Measurements from ENCODE around the gene TMEM53. TPM values are rescaled to one million over a fixed set of nuclear protein-coding genes. Genes with fewer than 3 reads are reported as not detected.

The TMEM53 gene
- total and polyA plus RNA-seq, 2 experiments from 2014 or later: 15.2 to 43.0 TPM

- Histone ChIP-seq H3K4me1 (ENCODE audit: low read depth) (no peaks in the 10 kb centered on the region), H3K27me3 (no peaks in the 10 kb centered on the region)
- TF ChIP-seq CTCF (IDR thresholded peaks at IDR 0.05; ENCODE audit: low read depth, low read length): no peak
Measured at GRCh38 chr1:44696101-44696500, 21.8 kb upstream of the TMEM53 start.

GRCh38 chr1:44695671-44696070 lies 21.4 kb upstream of the TMEM53 start:
- Histone ChIP-seq H3K27me3 (no peaks in the 10 kb centered on the region), H3K4me3 (no peak overlapping the region), H3K27ac (no peak overlapping the region), H3K9me3 (ENCODE audit: low read depth) (no peaks in the 10 kb centered on the region), H3K4me1 (ENCODE audit: low read depth) (no peaks in the 10 kb centered on the region), H3K36me3 (no peaks in the 10 kb centered on the region)
- DNase-seq (ENCODE audit: low read depth in 1 of 2, low spot score in 1 of 2): no peak
- no peak for TF ChIP-seq CTCF (IDR thresholded peaks at IDR 0.05; ENCODE audit: low read depth, low read length)

More at GRCh38 chr1:44696101-44696500, 21.8 kb upstream of the TMEM53 start:
- H3K9me3 ChIP-seq (ENCODE audit: low read depth): no peaks in the 10 kb centered on the region
- H3K4me3 ChIP-seq: no peak overlapping the region
- H3K27ac ChIP-seq: no peak overlapping the region
- H3K36me3 ChIP-seq: no peaks in the 10 kb centered on the region
- DNase-seq (ENCODE audit: low read depth in 1 of 2, low spot score in 1 of 2): no peak

GRCh38 chr1:44694863-44695478 lies 20.7 kb upstream of the TMEM53 start:
- H3K27me3 ChIP-seq: no peaks in the 10 kb centered on the region
- H3K9me3 ChIP-seq (ENCODE audit: low read depth): no peaks in the 10 kb centered on the region
- no peaks in the 10 kb centered on the region for H3K36me3 ChIP-seq
- H3K27ac ChIP-seq: no peak overlapping the region
- no peaks in the 10 kb centered on the region for H3K4me1 ChIP-seq (ENCODE audit: low read depth)
- no peak for DNase-seq (ENCODE audit: low read depth in 1 of 2, low spot score in 1 of 2)
- TF ChIP-seq CTCF (IDR thresholded peaks at IDR 0.05; ENCODE audit: low read depth, low read length): no peak
- no peak overlapping the region for H3K4me3 ChIP-seq

GRCh38 chr1:44693900-44694299 lies 19.6 kb upstream of the TMEM53 start:
- no peaks in the 10 kb centered on the region for H3K27me3 ChIP-seq
- no peak for TF ChIP-seq CTCF (IDR thresholded peaks at IDR 0.05; ENCODE audit: low read depth, low read length)
- no peak overlapping the region for H3K27ac ChIP-seq
- no peaks in the 10 kb centered on the region for H3K36me3 ChIP-seq
- peaks cover 6% of the 10 kb centered on the region for H3K4me1 ChIP-seq (ENCODE audit: low read depth)
- H3K9me3 ChIP-seq (ENCODE audit: low read depth): no peaks in the 10 kb centered on the region
- no peak for DNase-seq (ENCODE audit: low read depth in 1 of 2, low spot score in 1 of 2)
- no peak overlapping the region for H3K4me3 ChIP-seq

GRCh38 chr1:44693159-44693558 lies 18.9 kb upstream of the TMEM53 start:
- H3K27ac ChIP-seq: no peak overlapping the region
- TF ChIP-seq CTCF (IDR thresholded peaks at IDR 0.05; ENCODE audit: low read depth, low read length): no peak
- H3K36me3 ChIP-seq: no peaks in the 10 kb centered on the region
- H3K4me3 ChIP-seq: no peak overlapping the region
- no peak for DNase-seq (ENCODE audit: low read depth in 1 of 2, low spot score in 1 of 2)
- H3K4me1 ChIP-seq (ENCODE audit: low read depth): peaks cover 12% of the 10 kb centered on the region
- H3K27me3 ChIP-seq: no peaks in the 10 kb centered on the region
- no peaks in the 10 kb centered on the region for H3K9me3 ChIP-seq (ENCODE audit: low read depth)

- TF ChIP-seq CTCF (IDR thresholded peaks at IDR 0.05; ENCODE audit: low read depth, low read length): no peak
- Histone ChIP-seq H3K36me3 (no peaks in the 10 kb centered on the region), H3K27me3 (no peaks in the 10 kb centered on the region), H3K4me1 (ENCODE audit: low read depth) (peaks cover 12% of the 10 kb centered on the region), H3K4me3 (no peak overlapping the region), H3K27ac (no peak overlapping the region), H3K9me3 (ENCODE audit: low read depth) (no peaks in the 10 kb centered on the region)
- DNase-seq (ENCODE audit: low read depth in 1 of 2, low spot score in 1 of 2): no peak
Measured at GRCh38 chr1:44689447-44689765, 15.1 kb upstream of the TMEM53 start.
